Measurements from ENCODE around the gene PARD3.

Gene PARD3

GRCh38 chr10:34477249-34477648 lies 337.8 kb downstream of the PARD3 start:
- H3K79me2 ChIP-seq (ENCODE audit: insufficient read depth, low read length): no peaks in the 10 kb centered on the region
- H3F3A ChIP-seq (ENCODE audit: insufficient read depth): no peaks in the 10 kb centered on the region
- no peak overlapping the region for H3K4me3 ChIP-seq (ENCODE audit: insufficient read depth, low read length, poor library complexity, severe bottlenecking)
- no peak overlapping the region for H3K9ac ChIP-seq (ENCODE audit: low read length)
- no peak overlapping the region for H2AFZ ChIP-seq (ENCODE audit: low read depth, low read length, severe bottlenecking)
- H3K27ac ChIP-seq (ENCODE audit: low read depth, low read length): no peak overlapping the region
- no peak for TF ChIP-seq EZH2phosphoT487 (conservative IDR thresholded peaks at IDR 0.05; ENCODE audit: low read length)
- TF ChIP-seq, protein P1, sequence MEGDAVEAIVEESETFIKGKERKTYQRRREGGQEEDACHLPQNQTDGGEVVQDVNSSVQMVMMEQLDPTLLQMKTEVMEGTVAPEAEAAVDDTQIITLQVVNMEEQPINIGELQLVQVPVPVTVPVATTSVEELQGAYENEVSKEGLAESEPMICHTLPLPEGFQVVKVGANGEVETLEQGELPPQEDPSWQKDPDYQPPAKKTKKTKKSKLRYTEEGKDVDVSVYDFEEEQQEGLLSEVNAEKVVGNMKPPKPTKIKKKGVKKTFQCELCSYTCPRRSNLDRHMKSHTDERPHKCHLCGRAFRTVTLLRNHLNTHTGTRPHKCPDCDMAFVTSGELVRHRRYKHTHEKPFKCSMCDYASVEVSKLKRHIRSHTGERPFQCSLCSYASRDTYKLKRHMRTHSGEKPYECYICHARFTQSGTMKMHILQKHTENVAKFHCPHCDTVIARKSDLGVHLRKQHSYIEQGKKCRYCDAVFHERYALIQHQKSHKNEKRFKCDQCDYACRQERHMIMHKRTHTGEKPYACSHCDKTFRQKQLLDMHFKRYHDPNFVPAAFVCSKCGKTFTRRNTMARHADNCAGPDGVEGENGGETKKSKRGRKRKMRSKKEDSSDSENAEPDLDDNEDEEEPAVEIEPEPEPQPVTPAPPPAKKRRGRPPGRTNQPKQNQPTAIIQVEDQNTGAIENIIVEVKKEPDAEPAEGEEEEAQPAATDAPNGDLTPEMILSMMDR (IDR thresholded peaks at IDR 0.05; ENCODE audit: insufficient read depth, low read length, poor library complexity, severe bottlenecking): no peak
- no peaks in the 10 kb centered on the region for H3K27me3 ChIP-seq (ENCODE audit: low read length)
- no peak overlapping the region for H3K4me2 ChIP-seq (ENCODE audit: low read depth, low read length, poor library complexity, severe bottlenecking)
- H3K9me3 ChIP-seq (ENCODE audit: insufficient read depth, low read length): no peaks in the 10 kb centered on the region
- no peaks in the 10 kb centered on the region for H3K9me2 ChIP-seq (replicated peaks; ENCODE audit: insufficient read depth, low read length)
- H3K36me3 ChIP-seq (ENCODE audit: low read length): no peaks in the 10 kb centered on the region
- H4K20me1 ChIP-seq (ENCODE audit: low read depth, low read length): no peaks in the 10 kb centered on the region

GRCh38 chr10:34476608-34477007 lies 338.5 kb downstream of the PARD3 start:
- Histone ChIP-seq H3K4me2 (ENCODE audit: low read depth, low read length, poor library complexity, severe bottlenecking) (no peak overlapping the region), H3K9me3 (ENCODE audit: insufficient read depth, low read length) (no peaks in the 10 kb centered on the region), H3K9me2 (replicated peaks; ENCODE audit: insufficient read depth, low read length) (no peaks in the 10 kb centered on the region), H4K20me1 (ENCODE audit: low read depth, low read length) (no peaks in the 10 kb centered on the region), H2AFZ (ENCODE audit: low read depth, low read length, severe bottlenecking) (no peak overlapping the region), H3K79me2 (ENCODE audit: insufficient read depth, low read length) (no peaks in the 10 kb centered on the region), H3K27me3 (ENCODE audit: low read length) (no peaks in the 10 kb centered on the region), H3K9ac (ENCODE audit: low read length) (no peak overlapping the region), H3K27ac (ENCODE audit: low read depth, low read length) (no peak overlapping the region), H3K4me3 (ENCODE audit: insufficient read depth, low read length, poor library complexity, severe bottlenecking) (no peak overlapping the region), H3K36me3 (ENCODE audit: low read length) (no peaks in the 10 kb centered on the region), H3F3A (ENCODE audit: insufficient read depth) (no peaks in the 10 kb centered on the region)
- no peak for TF ChIP-seq EZH2phosphoT487 (conservative IDR thresholded peaks at IDR 0.05; ENCODE audit: low read length)
- TF ChIP-seq, protein P1 (IDR thresholded peaks at IDR 0.05; ENCODE audit: insufficient read depth, low read length, poor library complexity, severe bottlenecking): no peak

DNA sequence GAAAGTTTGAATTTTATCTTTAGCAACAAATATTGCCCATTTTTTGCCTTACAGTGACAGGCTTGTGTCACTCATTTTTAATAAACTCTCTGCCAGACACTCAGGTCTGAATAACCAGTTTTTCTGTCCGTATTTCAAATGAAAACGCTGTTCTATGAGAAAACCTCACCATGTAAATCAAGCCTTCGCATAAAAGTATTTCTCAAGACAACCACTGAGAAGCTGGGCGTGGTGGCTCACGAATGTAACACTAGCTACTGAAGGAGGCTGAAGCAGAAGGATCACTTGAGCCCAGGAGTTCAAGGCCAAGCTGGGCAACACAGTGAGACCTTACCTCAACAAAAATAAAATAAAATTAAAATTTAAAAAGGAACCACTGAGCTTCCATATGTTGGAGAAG lies 339.3 kb downstream of the PARD3 start:
- Histone ChIP-seq H3F3A (ENCODE audit: insufficient read depth) (no peaks in the 10 kb centered on the region), H3K4me3 (ENCODE audit: insufficient read depth, low read length, poor library complexity, severe bottlenecking) (no peak overlapping the region), H3K9me2 (replicated peaks; ENCODE audit: insufficient read depth, low read length) (no peaks in the 10 kb centered on the region), H2AFZ (ENCODE audit: low read depth, low read length, severe bottlenecking) (no peak overlapping the region), H4K20me1 (ENCODE audit: low read depth, low read length) (no peaks in the 10 kb centered on the region), H3K9ac (ENCODE audit: low read length) (no peak overlapping the region), H3K27ac (ENCODE audit: low read depth, low read length) (no peak overlapping the region), H3K27me3 (ENCODE audit: low read length) (no peaks in the 10 kb centered on the region), H3K79me2 (ENCODE audit: insufficient read depth, low read length) (no peaks in the 10 kb centered on the region), H3K9me3 (ENCODE audit: insufficient read depth, low read length) (no peaks in the 10 kb centered on the region), H3K4me2 (ENCODE audit: low read depth, low read length, poor library complexity, severe bottlenecking) (no peak overlapping the region), H3K36me3 (ENCODE audit: low read length) (no peaks in the 10 kb centered on the region)
- TF ChIP-seq EZH2phosphoT487 (conservative IDR thresholded peaks at IDR 0.05; ENCODE audit: low read length): no peak
- TF ChIP-seq, protein P1 (IDR thresholded peaks at IDR 0.05; ENCODE audit: insufficient read depth, low read length, poor library complexity, severe bottlenecking): no peak

GRCh38 chr10:34475274-34475646 lies 339.8 kb downstream of the PARD3 start:
- no peaks in the 10 kb centered on the region for H4K20me1 ChIP-seq (ENCODE audit: low read depth, low read length)
- H3K27me3 ChIP-seq (ENCODE audit: low read length): no peaks in the 10 kb centered on the region
- H3K36me3 ChIP-seq (ENCODE audit: low read length): no peaks in the 10 kb centered on the region
- no peak overlapping the region for H2AFZ ChIP-seq (ENCODE audit: low read depth, low read length, severe bottlenecking)
- no peak for TF ChIP-seq EZH2phosphoT487 (conservative IDR thresholded peaks at IDR 0.05; ENCODE audit: low read length)
- TF ChIP-seq, protein P1 (IDR thresholded peaks at IDR 0.05; ENCODE audit: insufficient read depth, low read length, poor library complexity, severe bottlenecking): no peak
- H3K9me3 ChIP-seq (ENCODE audit: insufficient read depth, low read length): no peaks in the 10 kb centered on the region
- H3K4me2 ChIP-seq (ENCODE audit: low read depth, low read length, poor library complexity, severe bottlenecking): no peak overlapping the region
- H3K27ac ChIP-seq (ENCODE audit: low read depth, low read length): no peak overlapping the region
- H3K79me2 ChIP-seq (ENCODE audit: insufficient read depth, low read length): no peaks in the 10 kb centered on the region
- no peaks in the 10 kb centered on the region for H3K9me2 ChIP-seq (replicated peaks; ENCODE audit: insufficient read depth, low read length)
- no peak overlapping the region for H3K4me3 ChIP-seq (ENCODE audit: insufficient read depth, low read length, poor library complexity, severe bottlenecking)
- H3K9ac ChIP-seq (ENCODE audit: low read length): no peak overlapping the region
- no peaks in the 10 kb centered on the region for H3F3A ChIP-seq (ENCODE audit: insufficient read depth)
